DMS153 treated with DMSO at 0.1 percent for 48 hours (cell line): ENCODE data around the gene VWC2L.

Source experiments
- DNase-seq: peaks from one replicate; lab custom pipeline; 2025; ENCODE audit not compliant: unreplicated experiment; lab: John Stamatoyannopoulos, UW

The VWC2L gene

DNA sequence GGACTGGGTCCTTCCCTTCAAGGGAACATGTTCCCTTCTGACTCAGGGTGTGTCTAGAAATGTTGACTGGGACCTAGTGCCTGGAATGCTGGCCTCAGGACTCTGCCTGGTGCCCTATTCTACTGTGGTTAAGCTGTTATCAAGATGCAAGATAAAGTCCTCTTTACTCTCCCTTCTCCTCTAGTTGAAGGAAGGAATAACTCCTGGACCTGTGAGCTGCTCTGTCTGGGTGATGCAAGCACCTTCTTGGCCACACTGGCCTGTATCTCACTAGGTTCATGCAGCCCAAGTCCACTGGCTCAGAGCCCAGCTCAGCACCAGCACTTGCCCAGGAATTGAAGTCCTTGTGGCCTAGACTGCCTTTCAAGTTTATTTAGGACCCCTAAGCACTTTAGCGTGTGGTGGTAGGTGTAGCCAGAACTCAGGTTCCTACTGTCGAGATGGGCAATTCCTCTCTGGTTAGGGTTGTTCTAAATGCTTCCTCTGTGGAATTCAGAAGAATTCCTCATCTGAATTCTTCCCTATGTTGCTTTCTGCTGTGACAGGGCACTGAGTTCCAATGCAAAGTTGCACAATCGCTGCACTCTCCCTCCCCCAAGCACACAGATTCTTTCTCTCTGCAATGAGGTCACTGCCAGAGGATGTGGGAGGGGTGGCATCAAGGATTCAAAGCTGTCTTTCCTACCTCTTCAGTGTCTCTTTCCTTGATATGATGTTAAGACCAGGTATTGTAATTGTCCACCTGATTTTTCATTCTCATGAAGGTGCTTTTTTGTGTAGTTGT, 54.7 kb downstream of the VWC2L start:
- no peak for DNase-seq

DNA sequence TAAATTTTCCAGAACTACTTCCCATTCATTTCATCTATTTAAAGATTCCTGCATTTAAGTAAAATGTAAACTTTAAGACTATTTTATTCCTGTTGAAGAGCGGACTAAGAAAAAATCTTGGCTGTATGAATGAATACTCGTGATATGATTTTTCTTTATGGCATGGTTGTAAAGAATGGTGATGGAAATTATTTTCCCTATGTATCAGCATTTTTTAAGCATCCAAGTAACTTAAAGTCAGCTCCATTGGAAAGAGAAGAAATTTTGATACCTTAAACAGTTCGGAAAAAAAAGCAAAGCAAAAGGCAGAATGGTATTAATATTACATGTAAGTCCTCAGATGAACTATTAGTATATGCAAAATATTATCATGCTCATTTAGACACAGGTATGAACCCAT, 58.9 kb downstream of the VWC2L start:
- no peak for DNase-seq

DNA sequence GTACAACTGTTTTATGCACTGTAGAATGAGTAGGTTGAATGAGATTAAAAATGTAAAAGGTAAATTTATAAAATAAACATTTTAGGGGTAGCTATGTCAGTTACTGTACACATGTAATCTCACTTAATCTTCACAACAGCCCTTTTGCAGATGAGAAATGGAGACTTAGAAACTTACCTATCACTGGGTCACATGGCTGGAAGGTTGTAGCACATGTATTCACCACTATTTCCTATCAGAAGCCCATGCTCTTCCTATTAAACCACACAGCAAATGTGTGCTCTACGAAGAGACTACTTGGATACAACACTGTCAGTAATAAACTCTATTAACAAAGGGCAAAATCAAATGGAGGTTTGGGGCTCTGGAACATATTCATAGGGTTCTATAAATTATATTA, 60.5 kb downstream of the VWC2L start:
- no peak for DNase-seq

DNA sequence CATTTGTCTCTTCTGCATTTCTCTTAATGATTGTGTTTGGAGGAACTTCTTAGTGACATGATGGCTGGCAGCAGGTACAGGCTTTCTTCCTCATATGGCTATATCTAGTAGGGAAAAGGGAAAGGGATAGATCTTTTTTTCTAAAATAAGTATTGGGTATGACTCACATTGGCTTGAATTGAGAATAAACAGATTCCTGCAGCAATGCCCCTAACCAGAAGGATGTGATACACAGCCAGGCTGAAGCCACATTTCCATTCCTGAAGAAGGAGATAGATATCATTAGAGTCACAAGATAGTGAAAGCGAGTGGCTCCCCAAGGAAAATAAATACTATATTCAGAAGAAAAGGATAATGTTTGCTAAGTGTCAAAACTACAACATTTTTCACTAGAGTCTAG, 61.1 kb downstream of the VWC2L start:
- DNase-seq, result no peak

DNA sequence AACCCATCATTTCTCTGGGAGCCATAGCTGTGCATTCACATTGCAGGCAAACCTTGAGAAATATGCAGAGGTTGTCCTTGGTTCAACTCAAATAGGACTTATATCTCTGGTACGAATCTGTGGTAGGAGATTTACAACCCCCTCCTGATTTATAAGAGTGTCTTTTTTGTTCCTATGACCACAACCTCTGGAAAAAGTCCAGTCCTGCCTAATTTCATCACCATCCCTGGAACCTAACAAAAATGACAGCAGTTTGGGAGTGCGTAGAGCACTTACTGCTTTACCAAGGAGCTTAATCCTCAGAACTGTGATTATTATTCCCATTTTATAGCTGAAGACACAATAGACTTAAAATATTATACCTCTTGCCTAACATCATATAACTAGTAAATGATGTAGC, 66.5 kb downstream of the VWC2L start:
- DNase-seq, result no peak

DNA sequence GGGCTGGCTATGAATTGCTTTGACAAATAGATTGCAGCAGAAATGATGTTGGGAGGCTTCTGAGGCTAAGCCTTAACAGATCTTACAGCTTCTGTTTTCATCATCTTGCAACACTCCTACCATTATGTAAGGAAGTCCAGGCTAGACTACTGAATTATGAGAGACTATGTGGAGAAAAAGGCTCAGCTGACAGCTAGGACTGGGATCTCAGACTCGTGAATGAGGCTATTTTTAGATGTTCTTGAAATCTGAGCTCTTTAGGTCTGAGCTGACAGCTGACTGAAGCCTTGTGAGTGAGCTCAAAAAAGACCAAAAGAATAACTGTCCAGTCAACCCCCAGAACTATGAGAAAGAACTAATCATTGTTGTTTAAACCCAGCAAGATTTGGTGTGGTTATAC, 70.3 kb downstream of the VWC2L start:
- DNase-seq, result peak; percentile 18

DNA sequence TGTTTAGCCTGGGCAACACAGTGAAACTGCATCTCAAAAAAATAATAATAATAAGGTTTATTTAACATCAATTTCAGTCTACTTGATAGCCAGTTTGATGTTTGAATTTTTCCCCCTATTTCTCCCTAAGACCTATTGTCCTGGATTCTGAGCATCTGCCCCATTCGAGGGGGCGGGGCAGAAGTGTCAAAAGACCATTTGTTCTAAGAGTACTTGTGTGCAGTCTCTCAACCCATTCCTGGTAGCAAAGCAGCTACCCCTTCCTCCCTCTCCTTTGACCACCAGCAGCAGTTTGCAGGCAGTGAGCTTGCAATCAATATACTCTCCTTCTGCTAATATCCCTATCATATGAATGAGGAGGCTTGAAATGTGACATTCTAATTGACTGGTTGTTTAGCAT, 71.9 kb downstream of the VWC2L start:
- DNase-seq, result no peak

DNA sequence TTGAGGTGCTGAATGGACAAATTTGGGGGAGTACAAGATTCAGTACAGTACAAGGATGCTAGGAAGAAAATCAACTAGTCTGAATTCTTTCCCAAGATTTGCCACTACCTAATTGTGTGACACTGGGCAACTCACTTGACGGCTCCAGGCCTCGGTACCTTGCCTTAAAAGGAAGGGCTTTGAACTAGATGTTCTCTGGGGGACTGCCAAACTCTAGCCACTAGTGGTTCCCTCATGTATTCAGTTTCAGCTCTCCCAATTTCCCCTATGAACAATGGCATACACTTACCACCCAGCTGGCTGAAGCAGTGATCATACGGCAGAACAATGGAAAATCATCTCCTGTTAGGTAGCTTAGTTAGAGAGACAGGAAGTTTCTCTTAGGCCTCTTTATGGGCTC, 73.4 kb downstream of the VWC2L start:
- peak; percentile 47 for DNase-seq

DNA sequence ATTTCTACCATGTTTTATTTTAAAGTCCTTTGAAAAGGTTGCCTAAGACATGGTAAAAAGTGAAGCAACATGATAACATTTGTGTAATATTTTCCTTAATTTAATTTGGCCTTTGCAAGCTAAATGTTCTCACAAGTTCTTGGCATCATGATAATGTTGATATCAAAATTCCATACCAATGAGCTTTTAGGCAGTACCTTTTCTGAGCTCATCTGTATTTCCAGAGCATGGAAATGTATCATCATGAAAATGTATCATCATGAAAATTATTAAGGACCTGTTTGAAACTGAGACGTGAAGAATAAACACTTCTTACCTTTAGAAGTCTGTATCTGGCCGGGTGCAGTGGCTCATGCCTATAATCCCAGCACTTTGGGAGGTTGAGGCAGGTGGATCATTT, 73.8 kb downstream of the VWC2L start:
- DNase-seq, result no peak

DNA sequence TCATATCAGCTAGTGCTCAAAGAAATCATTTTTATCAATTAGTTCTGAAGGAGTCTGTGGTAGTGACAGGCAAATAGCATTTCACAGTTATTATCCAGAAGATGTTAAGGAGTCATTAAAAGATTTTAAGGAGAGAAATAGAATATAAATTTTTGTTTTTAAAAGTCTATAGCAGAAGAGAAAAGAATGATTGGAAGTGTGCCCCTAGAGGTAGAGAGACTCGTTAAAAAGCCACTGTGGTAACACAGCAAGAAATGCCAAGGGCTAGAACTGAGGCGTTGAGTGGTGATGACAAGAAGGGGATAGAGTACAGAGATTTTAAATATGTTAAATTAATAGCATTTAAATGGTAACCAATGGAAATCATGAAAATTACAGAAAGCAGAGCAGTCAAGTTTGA, 78.3 kb downstream of the VWC2L start:
- DNase-seq, result no peak

DNA sequence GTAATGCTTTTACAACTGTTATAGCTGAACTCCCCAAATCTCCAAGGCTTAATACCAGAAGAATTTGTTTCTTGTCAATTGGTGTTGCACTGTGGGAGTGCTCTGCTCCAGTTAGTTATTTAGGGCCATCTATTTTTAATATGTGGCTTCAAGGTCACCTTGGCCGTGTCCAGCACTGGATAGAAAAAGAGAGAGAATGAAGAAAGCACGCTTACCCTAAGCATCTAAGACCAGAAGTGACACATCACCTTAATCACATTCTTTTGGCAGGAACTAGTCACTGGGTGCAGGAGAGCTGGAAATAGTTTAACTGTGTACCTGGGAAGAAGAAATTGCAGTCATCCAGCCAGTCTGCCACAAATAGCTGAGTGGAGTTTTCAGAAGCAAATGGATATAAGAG, 78.8 kb downstream of the VWC2L start:
- no peak for DNase-seq

DNA sequence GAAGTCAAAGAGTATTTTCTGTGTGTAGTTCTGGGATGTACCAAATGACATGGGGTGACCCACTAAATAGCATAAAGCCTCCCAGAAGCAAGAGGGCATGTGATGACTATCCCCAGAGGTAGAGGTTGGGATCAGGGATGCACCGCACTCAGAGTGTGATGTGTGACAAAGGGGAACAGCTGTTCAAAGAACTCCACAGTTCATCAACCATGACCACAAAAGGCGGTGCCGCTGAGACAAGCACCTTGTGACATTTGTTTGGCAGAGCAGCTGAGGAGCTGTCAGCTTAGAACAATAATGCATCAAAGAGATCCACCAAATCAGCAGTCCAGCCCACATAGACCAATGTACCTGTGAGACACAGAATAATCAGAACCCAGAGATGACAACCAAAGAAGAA, 81.3 kb downstream of the VWC2L start:
- DNase-seq, result no peak

DNA sequence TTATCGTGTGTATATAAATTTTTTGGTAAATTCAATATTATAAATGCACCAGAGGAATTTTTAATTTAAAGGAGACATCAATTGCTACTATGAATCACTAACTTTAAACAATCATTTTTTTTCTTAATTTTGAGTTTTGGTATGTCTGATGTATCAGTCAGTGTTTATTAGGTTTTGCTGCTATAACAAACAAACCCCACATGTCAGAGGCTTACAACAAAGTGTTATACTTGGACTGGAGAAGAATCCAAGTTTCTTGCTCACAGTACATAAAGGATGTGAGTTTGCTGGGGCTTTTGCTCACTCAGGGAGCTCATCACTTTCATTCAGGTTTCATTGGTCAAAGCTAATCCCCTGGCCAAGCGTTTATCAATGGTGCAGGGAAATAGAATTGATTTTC, 81.8 kb downstream of the VWC2L start:
- no peak for DNase-seq

DNA sequence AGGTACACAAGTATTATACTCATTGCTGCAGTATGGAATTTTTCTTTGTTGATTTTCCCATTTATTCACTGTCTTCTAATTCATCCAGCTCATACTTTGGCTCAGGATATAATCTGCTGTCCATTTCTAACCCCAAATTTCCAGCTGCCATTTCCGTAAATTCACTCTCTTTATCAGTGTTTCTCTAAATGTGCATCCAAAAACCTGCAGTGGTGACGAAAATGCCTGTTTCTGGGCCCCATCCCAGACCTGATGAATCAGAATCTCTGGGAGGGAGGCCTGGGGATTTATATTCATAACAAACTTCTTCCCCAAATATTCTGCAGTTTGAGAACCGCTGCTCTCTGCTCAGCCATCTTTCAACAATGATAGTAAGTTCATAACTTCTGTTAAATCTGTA, 86.6 kb downstream of the VWC2L start:
- DNase-seq, result no peak

DNA sequence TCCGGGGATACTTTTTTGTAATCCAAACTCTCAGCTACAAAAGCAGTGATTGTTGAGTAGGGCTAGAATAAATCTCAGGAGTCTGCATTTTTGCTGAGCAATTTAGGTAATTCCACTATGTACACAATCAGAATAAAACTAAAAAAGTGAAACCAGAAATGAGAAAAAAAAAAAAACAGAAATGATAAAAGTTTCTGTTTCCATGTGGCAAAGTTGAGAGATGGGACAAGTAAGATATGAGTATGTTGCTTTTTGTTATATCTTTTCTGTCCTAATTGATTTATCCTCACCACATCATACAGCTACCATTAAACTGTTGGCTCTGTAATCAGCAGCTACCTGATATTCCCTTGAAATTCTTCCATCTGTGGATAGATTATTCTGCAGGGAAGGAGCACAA, 92.7 kb downstream of the VWC2L start:
- DNase-seq, result no peak

DNA sequence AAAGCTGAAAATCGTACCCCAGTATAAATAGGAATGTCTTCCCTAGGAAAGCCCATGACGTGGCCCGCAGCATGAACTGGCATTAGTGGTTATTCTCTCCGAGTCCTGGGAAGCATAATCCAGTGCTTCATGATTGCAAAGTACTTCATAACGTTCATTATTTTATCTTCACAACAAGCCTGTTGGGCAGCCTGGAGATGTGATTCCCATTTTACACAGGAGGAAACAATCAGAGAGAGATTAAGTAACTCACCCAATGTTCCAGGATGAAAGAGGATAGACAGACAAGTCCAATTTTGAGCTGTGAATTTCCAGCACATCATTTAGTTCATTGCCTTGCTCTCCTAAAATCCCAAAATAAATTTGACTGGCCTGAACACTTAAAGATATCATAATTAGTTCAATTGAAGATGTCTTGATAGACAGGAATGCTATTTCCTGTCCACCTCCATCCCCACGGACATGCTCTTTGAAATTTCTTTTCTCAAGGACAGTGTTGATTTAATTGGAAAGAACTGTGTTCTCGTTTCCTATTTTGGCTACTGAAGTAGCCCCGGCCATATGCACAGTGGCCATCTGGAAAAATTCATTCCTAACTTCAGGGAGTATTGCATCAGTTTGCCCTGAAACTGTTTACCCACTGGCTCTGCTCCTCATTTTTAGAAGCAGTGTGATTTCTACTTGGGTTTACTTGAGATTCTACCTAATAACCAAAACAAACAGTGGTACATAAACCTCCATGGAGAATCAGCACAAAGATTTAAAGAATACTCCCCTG, 93.9 kb downstream of the VWC2L start:
- no peak for DNase-seq

DNA sequence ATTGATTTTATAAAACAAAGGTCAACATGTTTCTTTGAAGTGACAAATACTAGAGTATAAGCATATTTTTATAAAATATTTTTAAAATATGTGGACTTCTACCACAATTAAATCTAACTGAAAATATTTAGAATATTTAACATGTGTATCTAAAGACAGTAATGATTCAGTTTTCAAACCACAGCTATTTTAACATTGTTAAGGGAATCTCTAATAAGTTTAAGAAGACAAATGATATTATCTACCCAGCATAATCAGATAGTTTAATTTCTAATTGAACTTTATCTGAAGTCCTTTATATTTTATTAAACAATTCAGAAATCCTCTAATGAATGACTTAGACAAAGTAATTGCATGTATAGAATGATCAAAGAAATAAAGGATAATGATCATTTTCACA, 96.2 kb downstream of the VWC2L start:
- no peak for DNase-seq

DNA sequence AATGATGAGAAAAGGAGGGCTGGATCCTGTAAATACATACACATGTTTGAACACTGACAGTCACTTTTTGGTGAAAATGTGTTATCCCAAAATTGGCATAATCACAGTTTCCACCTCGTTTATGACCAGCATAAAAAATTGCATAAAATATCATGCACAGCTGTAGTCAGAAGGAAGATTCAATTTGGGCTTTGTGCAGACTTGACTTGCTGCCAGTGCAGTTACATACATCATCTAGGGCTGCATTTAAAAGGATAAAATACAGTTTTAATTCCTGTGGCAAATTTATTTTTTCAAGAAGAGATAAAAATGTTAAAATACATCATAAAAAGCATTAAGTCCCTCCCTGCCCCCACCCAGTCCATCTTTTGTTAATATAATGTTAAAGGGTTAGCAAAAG, 103.8 kb downstream of the VWC2L start:
- no peak for DNase-seq

DNA sequence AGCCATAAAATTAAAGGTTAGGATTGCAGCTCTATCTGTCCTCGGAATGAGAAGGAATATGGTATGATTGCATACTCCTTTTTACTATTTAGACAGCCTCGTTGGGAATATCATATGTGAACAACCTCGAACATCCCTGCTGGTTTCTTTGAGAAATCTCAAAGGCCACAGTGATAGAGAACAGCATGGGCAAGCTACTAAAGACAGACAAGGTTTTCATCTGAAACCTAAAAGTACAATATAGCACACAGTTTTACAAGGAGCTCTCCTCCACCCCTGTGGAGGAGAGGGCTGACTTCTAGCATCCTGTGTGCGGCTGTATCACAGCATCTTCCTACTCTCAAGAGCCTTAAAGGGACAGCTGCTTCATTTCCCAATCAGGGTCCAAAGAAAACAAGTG, 104.3 kb downstream of the VWC2L start:
- DNase-seq, result no peak

DNA sequence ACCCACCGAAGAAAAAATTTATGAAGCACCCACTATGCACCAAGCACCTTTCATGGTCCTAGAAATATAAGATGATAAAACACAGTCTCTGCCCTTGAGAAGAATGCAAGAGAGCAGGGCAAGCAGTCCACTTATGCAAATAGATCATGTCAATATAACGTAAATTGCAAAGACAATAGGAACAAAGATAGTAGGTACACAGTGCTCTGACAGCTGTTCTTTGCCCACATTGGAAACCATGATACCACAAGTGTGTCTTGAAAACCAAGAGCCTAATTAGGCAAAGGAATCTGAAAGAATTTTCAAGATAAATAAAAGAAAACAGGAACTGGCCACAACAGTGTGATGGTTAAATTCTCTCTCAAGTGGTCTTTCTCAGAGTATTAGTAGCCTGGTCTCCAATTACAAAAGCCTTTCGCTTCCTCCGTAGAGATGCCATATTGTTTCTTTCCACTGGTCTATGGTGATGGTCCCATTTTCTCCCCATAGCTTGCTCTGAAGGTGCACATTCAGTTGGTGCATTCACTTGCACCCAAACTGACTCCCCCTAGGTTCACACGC, 108.5 kb downstream of the VWC2L start:
- no peak for DNase-seq

DNA sequence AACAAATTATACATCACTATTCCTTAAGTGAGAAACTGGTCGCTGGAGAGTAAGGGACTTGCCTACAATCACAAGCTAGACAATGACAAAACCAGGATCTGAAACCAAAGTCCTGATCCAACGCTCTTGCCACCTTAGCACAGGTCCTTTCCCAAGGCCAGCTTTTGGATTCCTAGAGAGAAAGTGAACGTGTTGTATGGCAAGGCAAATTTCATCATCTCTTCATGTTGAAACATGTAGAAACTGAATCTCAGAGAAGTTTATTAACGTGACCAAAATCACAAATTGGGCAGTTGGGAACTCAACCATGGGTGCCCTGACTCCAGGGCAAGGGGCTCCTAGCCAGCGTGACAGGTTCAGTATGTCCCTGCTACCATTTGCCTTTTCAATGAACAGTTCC, 118.2 kb downstream of the VWC2L start:
- no peak for DNase-seq

DNA sequence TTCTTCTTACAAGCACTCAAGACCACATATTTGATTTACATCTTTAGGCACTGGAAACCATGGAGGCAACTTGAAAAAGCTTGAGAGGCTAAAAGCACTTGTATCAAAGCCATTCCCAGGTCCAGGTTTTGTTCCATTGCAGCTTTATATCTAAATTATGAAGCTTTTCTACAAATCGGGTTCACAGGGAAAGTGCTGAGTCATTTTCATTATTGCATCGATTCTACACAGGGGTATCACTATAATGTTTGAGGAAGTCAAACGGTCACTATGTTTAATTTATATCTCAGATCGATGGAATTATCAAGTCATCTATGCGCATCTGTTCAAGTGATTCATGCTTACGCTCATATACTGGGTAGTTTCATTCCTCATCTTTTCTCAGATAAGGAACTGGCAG, 118.7 kb downstream of the VWC2L start:
- no peak for DNase-seq
